Measurements from ENCODE around the gene SPPL3.

GRCh38 chr12:120739031-120739762 lies 165.0 kb downstream of the SPPL3 start:
- no peak for TF ChIP-seq REST (IDR thresholded peaks at IDR 0.05; ENCODE audit: insufficient read depth in 1 of 2, low read depth in 2 of 2, low read length in 2 of 2)
- TF ChIP-seq TAF1 (IDR thresholded peaks at IDR 0.05; ENCODE audit: borderline replicate concordance, insufficient read depth, low read length): no peak

All from PFSK-1 (cell line).